ENCODE results near the gene EFCAB6.

GRCh38 chr22:43667656-43668055 lies 144.4 kb downstream of the EFCAB6 start:
- no peak for TF ChIP-seq JUN (IDR thresholded peaks at IDR 0.05; ENCODE audit: borderline replicate concordance, insufficient read depth, insufficient read length, low read depth)
- no peak for TF ChIP-seq POLR2AphosphoS5 (IDR thresholded peaks at IDR 0.05; ENCODE audit: insufficient read depth, low read depth, low read length)
- no peak for TF ChIP-seq POLR2A (IDR thresholded peaks at IDR 0.05; ENCODE audit: low read depth, low read length)
- TF ChIP-seq EZH2 (IDR thresholded peaks at IDR 0.05; ENCODE audit: borderline replicate concordance, low read depth, low read length, severe bottlenecking) = no peak

All from endothelial cell of umbilical vein (primary cell).